NK-92 treated with Interleukin-12 subunit alpha and Interleukin-12 subunit beta, amount 100 ng/mL, for 24 hours (cell line): ENCODE results near the gene SEMA6B.
"Not testable (repeated sequence)": the region's sequence is repeated elsewhere in the genome, so short reads cannot be mapped to it uniquely, and the experiment has no call there.

ENCODE experiments used
- DNase-seq: peaks from one replicate; lab custom pipeline; 2025; lab: John Stamatoyannopoulos, UW

SEMA6B gene

DNA sequence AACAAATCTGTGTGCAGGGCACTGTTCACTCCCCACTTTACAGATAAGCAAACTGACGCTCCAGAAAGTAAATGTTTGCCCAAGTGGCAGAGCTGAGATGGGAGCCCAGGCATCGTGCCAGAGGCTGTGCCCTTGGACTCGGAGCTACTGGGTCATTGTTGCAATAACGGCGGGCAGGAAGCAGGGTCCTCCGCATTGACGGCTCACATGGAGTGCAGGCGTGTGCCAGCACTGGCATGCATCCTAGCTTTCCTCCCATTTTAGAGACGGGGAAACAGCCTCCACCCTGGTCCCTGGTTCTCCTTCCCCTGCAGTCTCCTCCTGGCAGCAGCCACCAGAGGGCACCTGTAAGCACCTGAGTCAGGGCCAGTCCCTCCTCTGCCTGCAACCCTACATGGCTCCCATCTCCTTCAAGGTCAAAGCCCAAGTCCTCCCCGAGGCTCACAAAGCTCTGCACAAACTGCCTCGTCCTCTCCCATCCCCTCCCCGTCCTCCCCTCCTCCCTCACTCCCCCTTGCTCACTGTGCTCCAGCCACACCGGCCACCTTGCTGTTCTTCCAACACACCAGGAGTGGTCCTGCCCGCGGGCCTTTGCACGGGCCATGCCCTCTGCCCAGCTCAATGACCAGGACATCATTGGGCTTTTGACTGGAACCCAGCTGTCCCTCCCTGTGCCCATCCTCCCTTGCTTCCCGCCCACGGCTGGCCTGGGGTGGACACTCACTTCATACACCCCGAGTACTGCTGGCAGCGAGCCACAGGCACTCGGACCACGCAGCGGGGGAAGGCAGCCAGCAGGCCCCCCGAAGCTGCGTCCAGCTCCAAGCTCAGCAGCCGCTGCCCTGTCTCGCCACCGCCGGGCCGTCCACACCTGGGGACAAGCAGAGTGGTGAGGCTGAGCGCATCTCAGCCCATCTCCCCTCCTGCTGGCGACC lies 11.9 kb downstream of the SEMA6B start:
- DNase-seq = no peak

GRCh38 chr19:4543842-4544647 lies 15.4 kb downstream of the SEMA6B start:
- DNase-seq = no peak

- no peak for DNase-seq
These were observed 16.3 kb downstream of the SEMA6B start for GRCh38 chr19:4542896-4543841.

GRCh38 chr19:4541806-4542145 lies 17.7 kb downstream of the SEMA6B start:
- not testable (repeated sequence) for DNase-seq

- DNase-seq = no peak
These were observed 18.2 kb downstream of the SEMA6B start for GRCh38 chr19:4541114-4541805.

DNA sequence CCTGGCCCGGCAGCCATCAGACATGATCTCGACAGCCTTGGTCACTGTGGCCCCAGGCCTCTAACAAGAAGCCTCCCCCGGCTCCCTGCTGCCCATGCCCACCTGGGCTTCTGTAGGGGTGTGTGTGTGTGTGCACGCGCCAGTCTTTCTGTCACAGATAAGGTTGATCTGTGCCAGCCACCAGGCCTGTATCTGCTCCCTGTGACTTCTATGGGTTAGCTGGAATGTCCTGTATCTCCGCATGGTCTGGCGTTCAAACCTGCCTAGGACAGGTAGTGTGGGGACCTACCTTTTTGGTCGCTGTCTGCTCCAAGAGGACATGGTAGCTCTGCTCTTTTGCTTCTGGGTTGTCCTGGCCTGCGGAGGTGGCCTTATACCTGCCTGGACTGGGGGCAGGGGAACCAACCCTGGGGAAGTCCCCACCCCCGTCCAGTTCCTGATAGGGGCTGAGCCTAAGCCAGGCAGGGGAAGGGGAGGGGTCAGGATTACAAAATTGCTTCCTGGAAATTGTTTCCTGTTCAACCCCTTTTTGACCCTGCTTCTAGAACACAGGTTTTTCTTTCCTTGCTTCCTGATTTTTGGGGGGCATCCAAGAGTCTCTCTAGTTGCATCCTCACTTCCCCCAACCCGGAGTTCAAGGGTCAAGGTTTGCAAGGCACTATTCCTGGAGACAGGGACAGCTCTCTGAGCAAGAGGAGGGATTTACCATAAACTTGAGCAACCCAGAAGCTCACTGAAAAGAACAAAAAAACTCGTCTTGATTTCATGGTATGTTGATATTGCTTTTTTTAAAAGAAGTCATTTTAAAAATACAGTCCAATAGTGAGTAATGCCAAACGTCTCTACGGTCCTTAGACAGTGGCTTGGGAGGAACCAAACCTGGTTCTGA lies 19.5 kb downstream of the SEMA6B start, which contains the start of gene LRG1:
Gene LRG1, minus strand, starts transcription at position 344 of the 889 bp plus-strand sequence. Its CDS starts 23 bp downstream, at position 321.
- DNase-seq = peak; percentile 63

- DNase-seq = no peak
These were observed 20.3 kb downstream of the SEMA6B start for GRCh38 chr19:4539169-4539692.

GRCh38 chr19:4538601-4538954 lies 20.9 kb downstream of the SEMA6B start:
- DNase-seq = no peak

DNA sequence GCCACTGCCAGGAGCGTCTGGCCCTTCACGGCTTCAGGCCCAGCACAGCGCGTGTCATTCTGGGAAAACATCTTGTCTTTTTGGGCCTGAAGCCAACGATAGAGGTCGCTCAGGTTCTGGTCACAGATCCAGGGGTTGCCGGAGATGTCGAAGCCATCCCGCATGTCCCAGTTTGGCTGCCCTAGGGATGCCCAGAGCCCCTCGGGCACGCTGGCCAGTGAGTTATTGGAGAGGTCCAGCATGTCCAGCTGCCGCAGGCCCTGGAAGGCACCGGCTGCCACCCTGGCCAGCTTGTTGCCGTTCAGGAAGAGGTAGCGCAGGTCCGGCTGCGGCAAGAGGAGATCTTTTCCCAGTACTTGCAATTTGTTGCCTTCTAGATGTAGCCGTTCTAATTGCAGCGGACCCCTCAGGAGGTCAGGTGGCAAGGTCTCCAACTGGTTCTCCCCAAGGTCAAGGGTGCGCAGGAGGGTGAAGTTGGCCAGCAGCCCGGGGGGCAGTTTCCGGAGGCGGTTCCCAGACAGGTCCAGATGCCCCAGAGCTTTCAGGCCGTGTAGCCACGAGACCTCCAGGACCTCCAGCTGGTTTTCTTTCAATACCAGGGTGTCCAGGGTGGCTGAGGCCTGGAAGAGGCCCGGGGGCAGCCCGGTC lies 21.4 kb downstream of the SEMA6B start:
- DNase-seq = no peak

DNA sequence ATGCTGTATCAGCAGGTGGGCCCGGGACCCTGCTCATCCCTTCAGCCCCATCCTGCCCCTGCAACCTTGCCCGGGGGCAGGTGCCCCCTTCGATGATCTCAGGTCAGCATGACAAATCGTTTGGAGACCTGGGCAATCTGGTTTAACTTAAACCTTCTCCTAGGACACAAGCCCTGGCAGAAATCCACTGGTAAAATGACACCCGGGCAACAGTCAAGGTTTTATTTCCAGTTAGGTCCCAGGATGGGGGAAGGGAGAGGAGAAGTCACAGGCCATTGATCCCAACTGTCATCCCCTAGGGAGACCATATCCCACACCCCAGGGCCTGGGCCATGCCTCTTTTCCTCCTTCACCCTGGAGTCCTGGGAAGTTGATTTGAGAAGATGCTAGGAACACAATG lies 22.7 kb downstream of the SEMA6B start:
- no peak for DNase-seq

DNA sequence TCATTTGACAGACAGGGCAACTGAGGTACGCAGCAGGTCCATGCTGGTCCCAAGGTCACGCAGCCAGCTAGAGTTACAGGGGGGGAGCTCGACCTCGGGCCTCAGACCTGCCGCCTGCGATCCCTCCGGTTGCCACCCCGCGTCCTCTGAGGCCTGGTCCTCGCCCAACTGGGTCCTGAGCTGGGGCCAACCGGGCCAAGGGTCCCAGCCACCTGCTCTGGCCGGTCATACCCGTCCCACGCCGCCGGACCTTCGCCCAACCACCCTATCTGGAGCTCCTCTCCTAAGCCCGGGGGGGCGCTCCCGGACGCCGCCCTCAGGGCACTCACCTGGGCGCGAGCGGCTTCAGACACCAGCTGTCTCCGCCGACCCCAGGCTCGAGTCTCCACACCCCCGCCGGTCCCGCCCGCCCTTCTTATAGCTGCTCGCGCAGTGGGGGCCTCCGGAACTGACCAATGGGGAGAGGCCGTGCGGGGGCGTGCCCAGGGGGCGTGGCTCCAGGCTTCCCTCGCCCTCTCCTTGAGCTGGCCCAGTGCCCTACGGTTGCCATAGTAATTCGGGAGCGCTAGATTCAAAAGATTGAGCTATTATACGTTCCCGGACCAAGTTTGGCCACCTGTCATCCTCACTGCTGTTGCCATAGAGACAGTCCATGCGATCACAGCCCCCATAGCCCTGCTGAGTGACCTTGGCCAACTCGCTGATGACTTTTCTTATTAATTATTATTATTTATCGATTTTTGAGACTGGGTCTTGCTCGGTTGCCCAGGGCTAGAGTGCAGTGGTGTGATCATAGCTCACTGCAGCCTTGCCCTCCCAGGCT lies 24.4 kb downstream of the SEMA6B start, which contains the start of gene PLIN5:
Gene PLIN5, minus strand, starts transcription at position 389 of the 823 bp plus-strand sequence. CDS start 1,150 bp downstream, outside the sequence.
- no peak for DNase-seq

GRCh38 chr19:4533835-4534424 lies 25.6 kb downstream of the SEMA6B start:
- no peak for DNase-seq

GRCh38 chr19:4533334-4533733 lies 26.1 kb downstream of the SEMA6B start:
- DNase-seq = no peak

DNA sequence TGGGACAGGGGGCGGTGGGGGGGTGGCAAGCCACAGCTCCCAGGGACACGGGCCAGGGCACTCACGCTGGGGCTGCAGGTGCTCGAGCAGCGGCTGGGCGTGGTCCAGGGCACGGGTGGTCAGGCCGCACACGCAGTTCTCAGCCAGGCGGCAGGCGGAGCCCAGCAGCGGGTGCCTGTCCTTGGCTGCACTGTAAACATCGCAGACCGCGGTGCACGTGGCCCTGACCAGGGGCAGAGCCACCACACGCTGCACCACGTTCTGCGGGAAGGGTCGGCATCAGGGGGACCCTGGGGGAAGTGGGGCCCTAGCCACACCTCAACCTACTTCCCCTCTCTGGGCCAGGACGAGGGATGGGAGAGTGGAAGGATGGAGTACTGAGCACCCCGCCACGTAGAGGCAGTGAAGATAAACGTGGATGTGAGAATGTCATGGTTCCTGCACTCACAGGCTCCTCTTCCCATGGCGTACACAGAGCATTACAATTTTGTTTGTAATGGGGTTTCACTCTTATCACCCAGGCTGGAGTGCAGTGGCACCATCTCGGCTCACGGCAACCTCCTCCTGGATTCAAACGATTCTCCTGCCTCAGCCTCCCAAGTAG lies 27.8 kb downstream of the SEMA6B start:
- no peak for DNase-seq

GRCh38 chr19:4529924-4530522 lies 29.5 kb downstream of the SEMA6B start:
- DNase-seq = no peak

- no peak for DNase-seq
These were observed 30.6 kb downstream of the SEMA6B start for GRCh38 chr19:4528843-4529242.

DNA sequence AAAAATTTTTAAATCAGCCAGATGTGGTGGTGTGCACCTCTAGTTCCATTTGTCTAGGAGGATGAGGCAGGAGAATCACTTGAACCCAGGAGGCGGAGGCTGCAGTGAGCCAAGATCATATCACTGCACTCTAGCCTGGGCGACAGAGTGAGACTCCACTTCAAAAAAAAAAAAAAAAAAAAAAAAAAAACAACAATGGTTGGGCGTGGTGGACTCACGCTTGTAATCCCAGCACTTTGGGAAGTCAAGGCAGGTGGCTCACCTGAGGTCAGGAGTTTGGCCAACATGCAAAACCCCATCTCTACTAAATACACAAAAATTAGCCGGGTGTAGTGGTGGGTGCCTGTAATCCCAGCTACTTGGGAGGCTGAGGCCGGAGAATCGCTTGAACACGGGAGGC lies 32.1 kb downstream of the SEMA6B start:
- DNase-seq = not testable (repeated sequence)
